Esophagus muscularis mucosa (tissue), 4 donors: ENCODE data around the gene LARP4B.

Experiments used
- CTCF ChIP-seq, 3 experiments: fragments of 200-600 bp in 2 of 3; fragments of 450-650 bp in 1 of 3; sonication (generic) in 2 of 3; IDR thresholded peaks; one replicate each; pipeline ENCODE4 v1.5.1; 2017 to 2019; ENCODE audit warnings: antibody characterized with exemption in 3 of 3, mild to moderate bottlenecking in 2 of 3, moderate library complexity in 1 of 3
- EP300 ChIP-seq: sonication (generic); formaldehyde crosslinking; IDR thresholded peaks from one replicate; pipeline ENCODE4 v1.6.1; 2017; ENCODE audit warnings: antibody characterized with exemption
- POLR2A ChIP-seq: fragments of 450-650 bp; IDR thresholded peaks from one replicate; pipeline ENCODE4 v1.6.1; 2017; ENCODE audit warnings: antibody characterized with exemption, moderate library complexity, mild to moderate bottlenecking, low read depth
- POLR2AphosphoS5 ChIP-seq, 2 donors: sonication (generic); formaldehyde crosslinking; IDR thresholded peaks; one replicate each; pipeline ENCODE4 v1.6.1; 2017; ENCODE audit warnings: antibody characterized with exemption in 2 of 2

- TF ChIP-seq CTCF (IDR thresholded peaks at IDR 0.05), result no peak
- no peak for TF ChIP-seq POLR2AphosphoS5 (IDR thresholded peaks at IDR 0.05)
- no peak for TF ChIP-seq POLR2A
- no peak for TF ChIP-seq EP300
Measured at GRCh38 chr10:904403-904802, 27.1 kb downstream of the LARP4B start.
